ENCODE results near the gene G6PD.
A peak's percentile ranks its signal among the peaks of the same experiment; 100 is the strongest.
"Not testable (repeated sequence)": the region's sequence is repeated elsewhere in the genome, so short reads cannot be mapped to it uniquely, and the experiment has no call there.

G6PD gene

GRCh38 chrX:154542723-154543424, 3.8 kb downstream of the G6PD start:
- no peak for FAIRE-seq

GRCh38 chrX:154541896-154542722, 4.5 kb downstream of the G6PD start:
- FAIRE-seq, result no peak

- no peak for FAIRE-seq
Measured at GRCh38 chrX:154541589-154541895, 5.1 kb downstream of the G6PD start.

GRCh38 chrX:154540897-154541535, 5.6 kb downstream of the G6PD start:
- FAIRE-seq, result no peak

GRCh38 chrX:154540365-154540764, 6.3 kb downstream of the G6PD start:
- FAIRE-seq, result not testable (repeated sequence)

- no peak for FAIRE-seq
Measured at GRCh38 chrX:154539077-154539476, 7.6 kb downstream of the G6PD start.

GRCh38 chrX:154535892-154536291, 10.8 kb downstream of the G6PD start:
- FAIRE-seq, result no peak

- peak; percentile 89 for FAIRE-seq
Measured at GRCh38 chrX:154534526-154535322, 11.9 kb downstream of the G6PD start.

- no peak for FAIRE-seq
Measured at GRCh38 chrX:154532690-154533089, 14.0 kb downstream of the G6PD start.

- no peak for FAIRE-seq
Measured at GRCh38 chrX:154531626-154532025, 15.0 kb downstream of the G6PD start.

- FAIRE-seq, result no peak
Measured at GRCh38 chrX:154530286-154530685, 16.4 kb downstream of the G6PD start.

GRCh38 chrX:154529206-154529612, 17.4 kb downstream of the G6PD start:
- FAIRE-seq, result no peak

- FAIRE-seq, result no peak
Measured at GRCh38 chrX:154526901-154527675, 19.6 kb downstream of the G6PD start.

- FAIRE-seq, result no peak
Measured at GRCh38 chrX:154525606-154526490, 20.8 kb downstream of the G6PD start.

GRCh38 chrX:154519389-154519788, 27.3 kb downstream of the G6PD start:
- no peak for FAIRE-seq

- no peak for FAIRE-seq
Measured at GRCh38 chrX:154517101-154517781, 29.4 kb downstream of the G6PD start.

GRCh38 chrX:154516656-154517100, 30.0 kb downstream of the G6PD start:
- no peak for FAIRE-seq

GRCh38 chrX:154515966-154516655, 30.5 kb downstream of the G6PD start, which contains the start of gene FAM3A:
Gene FAM3A (minus strand): TSS chrX:154516232. CDS start chrX:154515772, 460 bp downstream.
- no peak for FAIRE-seq

All from endometrium (tissue), 2 donors.